GM19395 (cell line): ENCODE data around the gene CYP27B1.

ENCODE experiments used
- ATAC-seq: cut with Tn5 transposase; IDR thresholded peaks from one replicate; pipeline ENCODE4 v1.9.1; 2021; ENCODE audit warnings: mild to moderate bottlenecking, moderate library complexity; ENCODE audit not compliant: unreplicated experiment

The CYP27B1 gene

DNA sequence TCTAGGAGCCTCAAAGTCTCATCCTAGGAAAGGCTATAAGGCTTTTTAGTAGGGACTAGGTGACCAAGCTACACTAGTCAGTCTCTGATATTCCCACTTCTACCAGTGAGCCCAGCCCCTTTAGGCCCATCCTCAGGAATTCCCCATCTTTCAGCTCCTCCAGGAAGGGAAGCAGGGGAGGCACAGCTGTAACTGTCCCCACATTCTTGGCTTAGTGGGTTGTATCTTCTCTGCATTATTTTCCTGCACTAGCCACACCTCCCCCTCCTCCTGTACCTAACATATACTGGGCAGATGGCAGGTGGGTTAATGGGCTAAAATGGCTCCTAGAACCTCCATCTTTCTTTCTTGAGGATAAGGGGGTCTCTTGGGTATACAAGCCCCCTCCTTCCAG, 424 bp upstream of the CYP27B1 start:
- no peak for ATAC-seq

DNA sequence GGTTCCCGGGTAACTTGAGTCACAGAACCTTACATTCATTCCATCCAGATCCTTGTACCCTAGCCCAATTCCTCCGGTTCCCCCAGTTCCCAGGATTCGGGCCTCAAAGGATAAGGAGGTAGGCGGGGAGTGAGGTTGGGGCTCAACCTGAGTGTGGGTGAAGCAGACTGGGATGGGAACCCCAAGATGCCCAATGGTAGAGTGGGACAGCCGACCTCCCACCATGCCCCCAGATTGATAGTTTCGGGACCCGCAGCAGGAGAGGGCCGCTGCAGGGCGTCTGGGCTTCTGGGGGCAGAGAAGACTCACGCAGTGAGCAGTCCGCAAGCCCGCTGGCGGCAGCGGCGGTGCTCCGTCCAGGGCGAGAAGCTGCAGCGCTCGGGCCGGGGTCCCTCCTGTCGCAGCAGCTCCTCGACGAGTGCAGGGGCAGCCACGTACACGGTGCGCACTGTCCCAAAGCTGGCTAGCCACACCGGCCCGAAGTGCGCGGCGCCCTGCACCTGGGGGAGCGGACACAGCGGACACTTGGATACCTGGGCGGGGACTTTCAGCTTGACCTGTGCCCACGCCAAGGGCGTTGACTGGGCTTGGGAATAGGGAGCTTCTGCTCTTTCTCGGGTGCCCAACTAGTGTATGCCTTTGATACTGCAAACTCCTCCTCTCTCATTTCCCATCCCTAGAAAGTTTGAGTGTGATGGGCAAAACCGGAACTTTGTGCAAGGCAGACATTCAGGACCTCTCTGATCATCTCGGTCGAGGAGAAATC, 997 bp downstream of the CYP27B1 start:
- no peak for ATAC-seq

DNA sequence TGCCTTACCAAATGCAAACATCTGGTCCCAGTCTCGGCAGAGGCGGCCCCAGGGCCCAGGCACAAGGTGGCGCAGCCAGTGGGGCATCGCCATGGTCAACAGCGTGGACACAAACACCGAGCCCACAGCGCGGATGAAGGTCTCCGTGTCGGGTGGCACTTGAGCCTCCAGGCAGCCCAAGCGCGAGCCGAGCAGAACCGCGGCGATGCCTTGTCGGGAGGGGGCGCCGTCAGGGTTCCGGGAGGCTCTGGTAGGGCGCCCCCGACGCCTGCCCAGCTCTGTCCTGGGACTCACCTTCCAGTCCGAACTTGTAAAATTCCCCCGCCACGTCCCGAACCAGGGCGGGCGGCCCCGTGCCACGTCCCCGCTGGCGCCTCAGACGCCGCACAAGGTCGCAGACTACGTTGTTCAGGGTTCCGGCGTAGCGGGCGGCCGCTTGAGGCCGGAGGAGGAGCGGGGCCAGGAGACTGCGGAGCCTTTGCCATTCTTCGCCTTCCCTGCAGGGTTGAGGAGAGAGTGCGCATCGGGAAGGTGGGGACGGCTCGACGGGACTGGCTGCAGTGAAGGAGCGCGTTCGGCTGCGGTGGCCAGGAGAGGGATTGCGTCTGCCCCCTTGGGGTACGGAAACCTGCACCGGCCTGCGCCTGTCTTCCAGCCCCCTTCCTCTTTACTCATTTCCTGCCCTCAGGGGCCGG, 1.7 kb downstream of the CYP27B1 start:
- peak; percentile 63 for ATAC-seq

DNA sequence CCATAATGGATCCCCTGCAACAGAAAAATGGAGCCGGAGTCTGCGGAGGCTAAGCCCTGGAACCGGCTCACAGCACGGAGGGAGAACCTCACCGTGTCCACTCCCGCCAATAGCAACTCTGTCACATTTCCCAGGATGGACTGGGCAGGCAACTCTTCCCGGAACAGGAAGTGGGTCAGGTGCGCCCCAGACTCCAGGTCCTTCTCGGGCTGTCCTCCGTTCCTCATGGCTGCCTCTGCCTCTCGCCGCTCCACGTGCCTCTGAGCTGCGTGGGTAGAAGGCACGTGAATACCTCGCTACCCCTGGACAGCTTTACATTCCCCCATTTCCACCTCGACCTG, 2.2 kb downstream of the CYP27B1 start:
- peak; percentile 6 for ATAC-seq

DNA sequence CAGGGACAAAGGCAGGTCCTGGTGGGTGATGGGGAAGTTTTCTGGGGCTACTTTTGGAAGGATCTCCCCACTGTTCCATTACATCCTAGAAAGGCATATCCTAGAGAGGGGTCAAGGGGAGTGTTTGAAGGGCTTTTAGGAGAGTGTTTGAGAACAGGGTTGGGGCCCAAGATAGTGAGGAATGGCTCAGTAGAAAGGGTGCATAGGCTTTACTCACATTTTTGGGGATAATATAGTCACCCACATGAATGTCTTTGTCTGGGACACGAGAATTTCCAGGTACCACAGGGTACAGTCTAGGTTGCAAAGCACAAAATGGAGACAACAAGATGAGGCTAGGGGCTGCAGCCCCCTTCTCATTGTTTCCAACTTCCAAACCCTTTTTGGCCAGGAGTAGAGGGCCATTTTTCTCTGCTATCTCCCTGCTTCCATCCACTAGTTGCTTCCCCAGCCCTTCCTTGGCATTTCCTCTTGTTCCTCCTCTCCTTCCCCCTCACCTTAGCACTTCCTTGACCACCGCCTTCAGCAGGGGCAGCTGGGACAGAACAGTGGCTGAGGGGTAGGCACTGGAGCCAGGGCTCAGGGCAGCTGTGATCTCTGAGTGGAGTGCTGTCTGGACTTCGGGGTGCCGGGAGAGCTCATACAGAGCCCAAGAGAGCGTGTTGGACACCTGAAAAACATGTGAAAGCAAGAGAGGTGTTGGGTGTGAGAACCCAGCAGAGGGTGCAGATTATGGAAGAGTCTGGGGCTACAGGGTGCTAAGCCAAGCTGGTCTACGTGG, 2.8 kb downstream of the CYP27B1 start:
- no peak for ATAC-seq

DNA sequence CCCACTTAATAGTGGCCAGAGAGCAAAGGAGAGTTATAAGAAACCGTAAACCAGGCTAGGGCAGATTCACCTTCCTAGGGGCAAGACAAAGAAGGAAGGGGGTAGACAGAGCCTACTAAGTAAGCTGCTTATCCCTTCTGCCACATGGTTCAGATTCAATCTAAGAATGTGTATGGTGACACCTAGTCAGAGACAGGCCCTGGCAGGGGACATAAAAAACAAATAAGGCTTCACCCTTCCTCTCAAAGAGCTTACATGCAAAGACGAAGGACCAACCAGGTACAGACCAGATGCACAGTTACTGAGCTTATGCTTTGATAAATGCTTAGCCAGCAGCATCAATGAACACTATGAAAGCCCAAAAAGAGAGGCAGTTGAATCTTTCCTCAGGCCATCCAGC, 4.4 kb downstream of the CYP27B1 start:
- ATAC-seq = no peak

DNA sequence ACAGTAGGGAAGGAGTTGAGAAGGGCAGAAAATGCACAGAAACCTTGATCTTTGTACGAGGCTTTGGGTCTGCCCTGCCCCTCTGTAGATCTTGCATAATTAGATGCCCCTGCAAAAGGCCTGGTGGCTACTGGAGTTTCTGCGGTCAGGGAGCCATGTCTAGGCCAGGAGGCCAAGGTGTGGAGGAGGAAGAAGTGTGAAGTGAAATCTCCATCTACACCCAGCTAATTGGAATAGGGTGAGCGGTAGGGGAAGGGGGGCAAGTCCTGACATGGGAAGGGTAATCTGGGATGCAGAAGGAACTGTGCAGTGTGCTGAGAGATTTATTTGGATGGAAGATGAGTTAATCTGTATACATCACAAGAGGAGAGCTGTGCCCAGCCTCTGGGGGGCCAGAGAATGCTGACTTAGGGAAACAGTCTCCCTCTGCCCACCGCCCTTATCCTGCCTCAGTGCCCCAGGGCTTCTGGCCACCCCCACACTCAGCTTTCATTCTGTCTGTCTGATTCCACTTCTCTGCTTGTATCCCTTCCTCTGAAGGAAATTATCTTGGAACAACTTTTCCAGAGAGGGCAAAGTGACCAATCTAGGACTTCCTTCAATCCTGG, 5.4 kb downstream of the CYP27B1 start:
- ATAC-seq = no peak

DNA sequence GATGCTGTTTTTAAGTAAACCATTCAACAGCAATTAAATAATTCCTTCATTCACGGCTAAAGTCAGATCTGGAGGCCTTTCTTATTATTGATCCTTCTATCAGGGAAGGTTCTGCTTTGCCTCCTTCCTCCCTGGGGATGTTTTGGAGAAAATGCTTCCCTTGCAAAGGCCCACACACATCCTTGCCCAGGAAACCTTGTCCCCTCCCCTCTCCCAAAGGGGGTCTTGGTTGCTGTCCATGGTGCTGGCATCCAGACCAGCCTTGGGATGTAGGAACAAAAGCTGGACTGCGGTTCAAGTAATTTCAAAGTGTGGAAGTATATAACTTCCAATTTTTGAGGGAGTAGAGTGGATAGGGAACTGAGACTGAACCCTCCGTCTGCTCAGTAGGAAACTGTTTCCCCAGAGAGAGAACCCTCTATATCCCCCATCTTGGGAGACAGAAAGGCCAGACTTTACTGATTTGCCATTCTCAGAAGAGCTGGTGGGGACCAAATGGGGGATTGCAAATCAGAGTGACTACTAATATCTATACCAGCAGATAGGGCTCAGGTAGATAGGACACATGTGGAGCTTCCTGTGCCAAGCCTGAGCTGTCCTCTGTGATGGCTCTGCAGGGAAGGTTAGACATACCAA, 6.4 kb downstream of the CYP27B1 start:
- ATAC-seq = no peak

DNA sequence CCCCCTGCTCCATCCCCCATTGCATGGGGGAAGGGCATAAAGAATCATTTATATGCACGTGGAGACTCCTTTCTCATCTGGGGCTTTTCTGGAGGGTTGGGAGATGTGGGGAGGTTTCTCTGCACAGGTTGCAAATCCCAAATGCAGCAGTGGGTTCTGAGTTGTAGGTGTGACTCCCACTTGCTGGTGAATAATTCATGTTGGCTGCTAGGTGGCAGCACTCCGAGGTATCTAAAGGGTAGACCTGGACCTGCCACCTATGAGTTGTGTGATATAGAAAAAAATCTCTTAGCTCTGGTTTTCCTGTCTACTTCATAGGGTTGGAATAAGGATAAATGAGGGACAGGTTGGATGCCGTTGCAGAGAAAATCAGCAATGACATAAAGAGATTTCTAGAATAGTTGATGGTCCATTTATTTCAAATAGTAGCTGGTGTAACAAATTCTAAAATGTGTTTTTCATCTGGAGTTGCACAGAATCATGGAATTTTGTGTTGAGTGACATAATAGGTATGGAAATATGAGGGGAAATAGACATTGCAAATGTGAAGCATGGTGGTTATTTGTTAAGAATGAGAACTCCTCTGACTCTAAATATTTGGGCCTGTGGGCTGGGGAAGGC, 7.4 kb downstream of the CYP27B1 start:
- no peak for ATAC-seq

DNA sequence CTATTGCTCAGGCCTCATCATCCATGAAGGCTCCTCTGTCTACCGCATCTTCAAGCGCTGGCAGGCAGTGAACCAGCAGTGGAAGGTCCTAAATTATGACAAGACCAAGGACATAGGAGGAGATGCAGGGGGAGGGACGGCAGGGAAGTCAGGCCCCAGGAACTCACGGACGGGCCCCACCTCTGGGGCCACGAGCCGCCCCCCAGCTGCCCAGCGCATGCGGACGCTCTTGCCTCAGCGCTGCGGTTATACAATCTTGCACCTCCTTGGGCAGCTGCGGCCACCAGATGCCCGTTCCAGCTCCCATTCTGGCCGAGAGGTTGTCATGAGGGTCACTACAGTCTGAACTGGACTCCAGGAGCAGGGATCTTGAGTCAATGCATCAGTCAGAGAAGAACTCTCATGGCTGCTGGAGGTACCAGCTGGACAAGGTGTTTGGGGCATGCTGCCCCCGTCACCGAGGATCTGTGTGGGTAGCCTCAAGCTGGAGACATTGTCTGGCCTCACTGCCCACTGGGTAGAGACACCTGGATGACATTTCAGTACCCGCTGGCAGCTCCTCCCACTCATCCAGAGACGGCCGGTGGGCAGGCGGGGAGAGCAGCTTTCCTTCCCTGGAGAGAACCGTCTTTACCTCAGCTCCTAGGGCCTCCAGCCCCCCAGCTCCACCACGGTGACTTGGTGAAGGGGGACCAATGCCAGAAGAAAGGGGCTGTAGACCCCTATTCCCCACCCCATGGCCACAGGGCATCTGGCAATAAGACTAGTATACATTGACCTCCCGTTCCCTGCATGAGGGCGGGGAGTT, 8.1 kb downstream of the CYP27B1 start:
- no peak for ATAC-seq

DNA sequence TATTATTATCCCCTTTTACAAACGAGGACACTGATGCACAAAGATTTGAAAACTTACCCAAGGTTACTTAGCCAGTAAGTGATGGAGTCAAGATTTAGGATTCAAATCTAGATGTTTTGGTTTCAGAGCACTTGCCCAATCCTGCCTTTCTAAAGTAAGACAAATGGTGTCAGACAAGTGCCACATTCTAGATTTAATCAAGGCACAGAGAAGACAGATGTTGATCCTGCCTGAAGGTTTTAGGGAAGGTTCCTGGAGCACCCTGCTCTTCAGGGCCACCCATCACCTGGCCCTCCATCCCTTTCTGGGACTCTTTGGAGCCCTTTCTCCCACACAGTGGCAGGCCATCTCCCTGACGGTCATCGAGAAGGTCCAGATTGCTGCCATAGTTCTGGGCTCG, 9.1 kb downstream of the CYP27B1 start:
- no peak for ATAC-seq

DNA sequence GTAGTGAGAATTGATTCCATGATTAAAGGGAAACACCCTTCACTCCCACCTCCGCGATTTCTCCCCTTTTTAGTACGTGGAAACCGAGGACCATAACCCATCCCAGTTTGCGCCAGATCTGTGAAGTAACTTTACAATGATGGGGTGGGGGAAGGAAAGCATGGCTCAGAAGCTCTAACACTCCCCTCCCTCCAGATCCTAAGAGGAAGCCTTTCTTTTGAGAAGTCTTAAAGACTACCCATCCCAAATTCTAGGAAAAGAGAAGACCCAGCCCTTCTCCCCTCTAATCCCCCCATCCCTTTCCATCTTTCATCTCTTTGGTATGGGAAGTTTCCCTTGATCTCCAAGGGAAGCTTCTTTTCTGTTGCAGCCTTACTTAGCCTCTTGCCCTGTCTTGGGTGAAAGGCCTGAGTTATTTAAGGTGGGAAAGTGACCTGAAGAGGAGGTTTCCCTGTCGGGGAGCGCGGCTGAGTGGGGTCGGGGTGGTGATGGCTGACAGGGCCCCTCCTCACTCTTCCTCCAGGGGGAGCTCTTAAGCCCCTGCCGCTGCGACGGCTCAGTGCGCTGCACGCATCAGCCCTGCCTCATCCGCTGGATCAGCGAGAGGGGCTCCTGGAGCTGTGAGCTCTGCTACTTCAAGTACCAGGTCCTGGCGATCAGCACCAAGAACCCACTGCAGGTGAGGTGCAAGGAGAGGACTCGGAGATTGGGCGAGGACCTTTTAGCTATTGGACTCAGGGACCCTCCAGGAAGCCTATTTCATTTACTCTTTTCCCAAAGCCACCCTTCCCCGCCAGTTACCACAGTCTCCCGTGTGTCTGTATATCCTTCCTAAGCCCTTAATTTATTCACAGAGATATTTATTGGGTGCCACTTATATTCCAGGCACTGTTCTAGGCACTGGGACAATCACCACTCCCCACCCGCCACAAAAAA, 10.2 kb downstream of the CYP27B1 start:
- peak; percentile 22 for ATAC-seq

DNA sequence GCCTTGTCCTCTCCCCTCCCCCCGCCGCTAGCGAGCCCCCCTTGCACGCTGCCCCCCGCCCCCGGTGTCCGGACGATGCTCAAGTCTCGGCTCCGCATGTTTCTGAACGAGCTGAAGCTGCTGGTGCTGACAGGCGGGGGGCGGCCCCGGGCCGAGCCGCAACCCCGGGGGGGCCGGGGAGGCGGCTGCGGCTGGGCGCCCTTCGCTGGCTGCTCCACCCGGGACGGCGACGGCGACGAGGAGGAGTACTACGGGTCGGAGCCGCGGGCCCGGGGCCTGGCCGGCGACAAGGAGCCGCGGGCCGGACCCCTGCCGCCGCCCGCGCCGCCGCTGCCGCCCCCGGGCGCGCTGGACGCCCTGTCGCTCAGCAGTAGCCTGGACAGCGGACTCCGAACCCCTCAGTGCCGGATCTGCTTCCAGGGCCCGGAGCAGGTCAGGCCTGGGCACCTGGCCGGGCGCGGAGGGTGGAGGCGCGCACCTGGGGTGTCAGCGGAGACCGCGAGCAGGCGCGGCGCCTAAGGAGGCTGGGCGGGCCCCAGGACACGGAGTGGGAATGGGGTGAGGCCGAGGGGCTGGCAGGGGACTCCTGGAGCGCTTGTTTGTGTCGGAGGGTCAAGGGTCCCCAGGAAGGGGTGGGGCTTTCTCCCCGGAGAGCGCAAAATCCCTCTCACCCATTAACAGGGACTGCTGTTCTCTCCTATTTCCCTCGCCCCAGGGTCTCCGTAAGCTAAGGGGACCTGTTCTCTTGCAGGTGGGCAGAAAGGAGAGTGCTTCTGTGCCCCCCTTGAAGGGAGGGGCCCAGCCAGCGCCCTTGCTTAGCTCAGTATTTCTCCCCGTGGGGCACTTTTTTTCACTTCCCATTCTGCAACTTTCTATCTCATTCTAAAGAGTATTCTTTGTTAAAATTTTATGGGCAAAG, 11.2 kb downstream of the CYP27B1 start:
- no peak for ATAC-seq

DNA sequence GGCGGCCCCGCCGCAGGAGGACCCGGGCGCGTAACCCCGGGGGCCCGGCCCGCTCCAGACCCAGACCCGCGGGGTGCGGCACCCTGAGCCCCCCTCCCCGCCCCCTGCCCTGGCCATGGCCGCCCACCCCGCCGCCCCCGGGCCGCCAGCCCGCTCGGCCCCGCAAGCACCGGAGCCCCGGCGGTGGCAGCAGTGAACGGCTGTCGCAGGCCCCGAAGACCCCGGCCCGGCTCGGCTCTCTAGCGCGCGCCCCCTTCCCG, 11.8 kb downstream of the CYP27B1 start:
- ATAC-seq = no peak

DNA sequence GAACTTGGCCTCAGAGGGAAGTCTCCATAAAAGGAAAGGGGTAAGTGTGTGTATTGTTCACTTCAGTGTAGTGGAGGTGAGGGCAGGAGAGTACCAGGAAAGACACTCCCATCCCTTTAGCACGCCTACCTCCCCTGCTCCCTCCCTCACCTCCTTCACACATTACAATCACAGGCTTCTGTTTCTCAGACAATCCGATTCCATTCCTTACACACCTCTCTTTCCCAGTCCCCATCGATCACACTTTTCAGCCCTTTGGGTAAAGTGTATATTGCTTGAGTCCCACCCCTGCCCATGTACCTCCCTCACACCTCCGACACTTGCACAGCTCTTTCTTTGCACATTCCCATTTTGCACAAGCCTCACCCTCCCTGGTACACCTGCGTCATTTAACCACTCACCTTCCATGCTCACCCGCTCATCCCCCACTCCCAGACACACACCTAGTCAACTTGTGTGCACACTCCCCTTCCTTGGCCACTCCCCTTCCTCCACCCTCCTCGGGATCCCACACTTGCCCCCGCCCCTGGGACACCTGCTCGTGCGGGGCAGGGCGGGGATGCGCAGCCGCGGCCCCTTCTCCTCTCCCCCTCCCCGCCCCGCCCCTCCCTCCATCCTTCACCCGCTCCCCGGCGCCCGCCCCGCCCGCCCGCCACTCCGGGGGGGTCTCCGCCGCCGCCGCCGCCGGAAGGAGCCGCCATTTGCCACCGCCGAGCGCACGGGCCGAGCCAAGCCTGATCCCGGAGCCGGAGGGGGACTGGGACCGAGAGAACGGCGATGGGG, 12.3 kb downstream of the CYP27B1 start, which contains the start of gene MARCHF9:
Gene MARCHF9, plus strand, starts transcription at position 693 of the 783 bp plus-strand sequence. CDS start 426 bp downstream, outside the sequence.
- ATAC-seq = peak; percentile 39

DNA sequence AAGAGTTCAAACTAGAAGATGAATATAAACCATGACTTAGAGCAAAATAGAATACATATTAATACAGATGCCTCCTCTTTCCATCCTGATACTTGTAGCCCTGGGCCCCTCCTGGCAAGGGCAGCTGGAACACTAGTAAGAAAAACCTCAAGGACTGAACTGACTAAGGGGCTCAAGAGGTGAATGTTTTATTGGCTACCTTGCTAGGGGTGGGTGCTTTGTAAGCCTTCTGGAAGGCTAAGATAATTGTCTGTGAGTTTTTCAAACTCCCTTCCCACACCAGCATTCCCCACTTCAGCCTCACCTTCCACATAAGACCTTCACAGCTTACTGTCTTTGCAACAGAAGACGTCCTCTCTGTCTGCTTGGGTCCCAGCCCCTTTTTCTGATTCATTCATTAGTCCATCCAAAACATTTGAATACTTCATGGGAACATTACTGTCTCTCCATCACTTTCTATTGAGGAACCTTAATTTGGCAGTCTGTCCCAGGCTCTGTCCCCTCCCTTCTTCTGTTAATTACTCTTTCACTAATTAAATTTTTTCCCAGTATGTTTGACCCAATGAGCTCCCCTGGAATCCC, 13.0 kb downstream of the CYP27B1 start:
- no peak for ATAC-seq

DNA sequence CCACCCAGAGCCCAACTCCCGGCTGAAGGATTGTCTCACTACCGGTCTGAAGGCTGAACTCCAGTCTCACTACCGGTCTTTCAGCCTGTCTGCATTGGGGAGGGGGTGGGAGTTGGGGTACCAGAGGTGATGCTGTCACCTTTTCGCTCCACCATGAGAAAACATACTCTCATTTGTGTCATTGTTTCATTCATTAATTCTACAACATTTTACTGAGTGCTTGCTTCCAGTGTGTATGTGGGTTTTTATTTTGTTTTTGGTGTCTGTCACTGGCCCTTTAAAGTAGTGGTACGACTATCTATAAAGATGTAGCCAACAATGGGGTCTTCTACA, 14.2 kb downstream of the CYP27B1 start:
- no peak for ATAC-seq
